Stimulated activated CD4-positive, alpha-beta T cell treated with anti-CD3 and anti-CD28 coated beads, Interleukin-1b, Interleukin-23, amount 100 ng/mL, for 24 hours (primary cell): ENCODE results near the gene MINDY2.
A peak's percentile ranks its signal among the peaks of the same experiment; 100 is the strongest.
"Not testable (repeated sequence)": the region's sequence is repeated elsewhere in the genome, so short reads cannot be mapped to it uniquely, and the experiment has no call there.

Experiments used
- DNase-seq, 4 experiments: peaks; one replicate each; pipeline ENCODE4 v3.0.0-alpha.2; 2020; ENCODE audit warnings: low read depth in 4 of 4, low spot score in 1 of 4

Gene MINDY2

DNA sequence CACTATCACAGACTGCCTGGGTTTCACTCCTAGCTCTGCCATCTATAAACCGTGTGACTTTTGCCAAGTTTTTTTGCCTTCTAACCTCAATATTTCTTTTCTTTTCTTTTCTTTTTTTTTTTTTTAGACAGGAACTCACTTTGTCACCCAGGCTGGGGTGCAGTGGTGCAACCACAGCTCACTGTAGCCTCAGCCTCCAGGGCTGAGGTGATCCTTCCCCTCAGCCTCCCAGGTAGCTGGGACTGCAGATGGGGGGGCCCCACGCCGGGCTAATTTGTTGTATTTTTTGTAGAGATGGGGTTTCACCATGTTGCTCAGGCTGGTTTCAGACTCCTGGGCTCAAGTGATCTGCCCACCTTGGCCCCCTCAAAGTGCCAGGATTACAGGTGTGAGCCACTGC lies 18.4 kb upstream of the MINDY2 start:
- DNase-seq: no peak

DNA sequence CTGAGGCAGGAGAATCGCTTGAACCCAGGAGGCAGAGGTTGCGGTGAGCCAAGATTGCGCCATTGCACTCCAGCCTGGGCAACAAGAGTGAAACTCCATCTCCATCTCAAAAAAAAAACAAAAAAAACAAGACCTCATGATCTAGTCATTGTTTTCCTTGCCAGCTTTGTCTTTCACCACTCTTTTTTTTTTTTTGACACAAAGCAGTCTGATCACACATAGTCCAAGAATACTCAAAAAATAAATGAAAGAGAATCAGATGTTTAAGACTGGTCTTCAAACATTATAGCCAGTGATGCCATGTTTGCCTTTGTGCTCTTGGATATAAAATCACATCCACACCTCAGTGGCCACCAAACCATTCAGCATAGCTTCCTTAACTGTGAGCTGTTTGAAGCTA lies 15.8 kb upstream of the MINDY2 start:
- no peak for DNase-seq

DNA sequence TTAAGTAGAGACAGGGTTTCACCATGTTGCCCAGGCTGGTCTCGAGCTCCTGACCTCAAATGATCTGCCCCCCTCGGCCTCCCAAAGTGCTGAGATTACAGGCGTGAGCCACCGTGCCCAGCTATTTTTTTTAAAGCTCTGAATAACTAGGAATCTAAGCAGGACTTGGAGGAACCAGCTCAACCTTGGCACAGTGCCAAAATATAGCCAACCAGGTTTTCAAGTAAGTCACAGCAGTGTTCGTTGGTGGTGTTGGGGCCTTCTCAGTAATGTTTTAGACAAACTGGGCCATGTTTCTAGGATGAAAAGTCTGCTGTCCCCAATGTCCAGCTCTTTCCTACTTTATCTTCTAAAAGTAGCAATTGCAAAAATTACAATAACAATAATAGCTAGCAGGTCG lies 15.1 kb upstream of the MINDY2 start:
- DNase-seq: no peak

DNA sequence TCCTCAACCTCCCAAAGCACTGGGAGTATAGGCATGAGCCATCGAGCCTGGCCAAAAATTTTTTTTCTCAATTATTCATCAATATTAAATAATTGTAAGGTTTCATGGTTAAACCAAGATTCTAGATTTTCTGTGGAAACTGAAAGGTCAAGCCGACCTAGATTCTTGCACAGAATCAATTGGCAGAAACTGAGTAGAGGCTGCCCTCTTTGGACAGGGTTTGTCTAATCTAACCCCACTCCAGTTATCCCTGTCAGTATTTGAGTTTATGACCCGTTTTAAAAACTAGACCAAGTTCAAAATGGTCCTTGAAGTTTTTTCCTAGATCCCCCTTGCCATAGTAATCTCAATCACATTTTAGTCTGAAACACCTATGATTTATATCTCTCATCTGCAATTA lies 13.0 kb upstream of the MINDY2 start:
- no peak for DNase-seq

DNA sequence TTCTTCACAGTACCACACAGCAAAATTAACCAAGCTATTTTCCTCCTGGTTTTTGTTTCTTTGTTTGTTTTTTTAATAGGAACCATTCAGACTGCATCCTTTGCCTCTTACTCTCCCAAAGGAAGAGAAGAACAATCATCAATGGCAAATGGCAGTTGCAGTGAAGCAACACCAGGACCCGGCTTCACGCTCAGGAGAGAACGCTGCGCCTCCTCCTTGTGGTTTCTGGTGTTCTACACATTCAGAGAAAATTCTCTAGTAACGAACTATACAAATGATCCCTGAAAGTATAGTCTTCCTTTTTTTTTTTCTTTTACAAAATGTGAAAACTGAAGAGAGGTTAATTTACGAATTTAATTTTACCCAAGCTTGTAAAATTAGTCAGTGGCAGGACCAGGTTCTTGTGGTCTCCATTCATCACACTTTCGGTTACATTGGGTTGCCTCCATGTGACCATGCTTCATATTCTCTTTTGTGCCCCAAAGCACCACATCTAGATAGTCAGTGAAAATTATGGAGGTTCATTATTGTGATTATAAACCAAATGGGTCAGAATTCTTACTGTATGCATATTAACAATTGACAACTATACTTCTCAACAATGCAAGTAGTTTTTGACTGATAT lies 10.6 kb upstream of the MINDY2 start:
- DNase-seq: no peak

DNA sequence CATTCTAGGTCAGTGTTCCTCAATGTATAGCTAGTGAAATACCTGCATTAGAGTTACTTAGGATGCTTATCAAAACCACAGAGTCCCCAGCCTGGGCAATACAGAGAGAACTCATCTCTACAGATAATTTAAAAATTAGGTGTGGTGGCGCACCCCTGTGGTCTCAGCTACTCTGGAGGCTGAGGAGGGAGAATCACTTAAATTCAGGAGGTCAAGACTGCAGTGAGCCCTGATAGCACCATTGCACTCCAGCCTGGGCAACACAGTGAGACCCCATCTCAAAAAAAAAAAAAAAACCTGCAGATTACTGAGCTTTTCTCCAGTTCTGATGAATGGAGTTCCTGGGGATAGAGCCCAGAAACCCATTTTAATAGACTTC lies 10.1 kb upstream of the MINDY2 start:
- DNase-seq: no peak

DNA sequence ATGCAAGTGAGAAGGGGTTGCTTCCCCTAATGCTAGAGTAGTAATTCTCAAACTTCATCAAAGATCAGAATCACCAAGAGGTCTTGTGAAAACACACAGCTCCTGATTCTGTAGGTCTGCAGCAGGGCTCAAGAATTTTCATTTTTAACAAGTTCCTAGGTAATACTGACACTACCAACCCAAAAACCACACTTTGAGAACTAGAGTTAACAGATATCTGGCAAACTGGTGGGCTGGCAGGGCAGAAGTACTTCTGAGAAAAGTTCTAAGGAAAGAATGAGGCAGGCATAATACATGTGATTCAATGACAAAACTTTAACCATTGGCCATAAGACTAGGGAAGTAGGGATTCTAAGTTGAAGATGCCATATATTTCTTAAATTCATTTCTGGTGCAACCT lies 8.8 kb upstream of the MINDY2 start:
- DNase-seq: no peak

DNA sequence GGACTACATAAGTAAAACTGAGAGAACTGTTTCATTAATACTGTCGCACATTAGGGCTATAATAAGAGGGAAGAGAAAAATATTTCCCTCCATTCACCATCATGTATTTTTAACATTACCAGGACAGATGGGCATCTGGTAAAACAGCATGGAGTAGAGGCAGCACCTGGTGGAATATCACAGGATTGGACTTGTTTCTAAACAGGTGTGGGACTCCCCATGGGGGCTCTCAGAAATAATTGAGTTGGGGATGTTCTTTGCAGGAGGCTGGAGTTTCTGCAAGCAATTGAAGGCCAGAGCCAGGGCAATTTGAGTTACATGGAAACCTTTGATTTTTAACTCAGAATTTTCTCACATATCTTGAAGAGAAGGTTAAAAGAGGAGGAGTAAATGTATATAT lies 8.4 kb upstream of the MINDY2 start:
- no peak for DNase-seq

DNA sequence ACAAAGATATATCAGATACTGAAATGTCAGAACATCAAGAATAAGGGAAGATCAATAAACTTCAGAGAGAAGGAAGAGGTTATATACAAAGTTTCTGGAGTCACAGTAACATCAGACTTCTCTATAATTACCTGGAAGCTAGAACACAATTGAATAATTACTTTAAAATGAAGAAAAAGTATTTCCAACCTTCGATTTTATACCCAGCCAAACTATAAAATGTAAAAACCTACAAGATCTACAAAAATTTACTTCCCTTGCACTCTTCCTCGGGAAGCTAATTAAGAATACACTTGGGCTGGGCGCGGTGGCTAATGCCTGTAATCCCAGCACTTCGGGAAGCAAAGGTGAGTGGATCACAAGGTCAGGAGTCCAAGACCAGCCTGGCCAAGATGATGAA lies 6.6 kb upstream of the MINDY2 start:
- DNase-seq: no peak

DNA sequence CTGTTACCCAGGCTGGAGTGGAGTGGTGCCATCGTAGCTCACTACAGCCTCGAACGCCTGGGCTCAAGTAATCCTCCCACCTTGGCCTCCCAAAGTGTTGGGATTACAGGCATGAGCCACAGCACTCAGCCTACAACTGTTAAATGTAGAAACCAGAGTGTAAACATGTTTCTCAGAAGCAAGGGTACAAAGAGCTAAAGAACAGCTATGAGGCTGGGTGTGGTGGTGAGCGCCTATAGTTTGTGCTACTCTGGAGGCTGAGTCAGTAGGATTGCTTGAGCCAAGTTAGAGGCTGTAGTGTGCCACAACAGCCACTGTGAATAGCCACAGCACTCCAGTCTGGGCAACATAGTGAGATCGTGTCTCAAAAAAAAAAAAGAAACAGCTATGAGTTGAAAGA lies 4.8 kb upstream of the MINDY2 start:
- no peak for DNase-seq

DNA sequence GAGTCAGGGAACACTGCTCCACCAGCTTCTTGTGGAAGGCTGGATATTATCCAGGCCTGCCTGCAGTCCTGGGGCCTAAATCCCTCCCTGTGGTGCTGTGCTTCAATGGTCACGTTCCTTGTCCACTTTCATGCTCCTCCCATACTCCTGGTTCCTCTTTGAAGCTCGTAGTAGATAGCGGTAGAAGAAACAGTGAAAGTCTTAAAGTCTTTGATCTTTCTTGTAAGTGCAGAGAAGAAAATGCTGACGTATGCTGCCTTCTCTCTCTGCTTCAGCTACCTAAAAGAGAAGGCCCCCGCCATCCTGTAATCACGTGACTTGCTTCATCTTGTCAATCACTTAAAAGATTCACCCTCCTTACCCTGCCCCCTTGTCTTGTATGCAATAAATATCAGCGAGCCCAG lies 2.5 kb upstream of the MINDY2 start:
- not testable (repeated sequence) for DNase-seq

DNA sequence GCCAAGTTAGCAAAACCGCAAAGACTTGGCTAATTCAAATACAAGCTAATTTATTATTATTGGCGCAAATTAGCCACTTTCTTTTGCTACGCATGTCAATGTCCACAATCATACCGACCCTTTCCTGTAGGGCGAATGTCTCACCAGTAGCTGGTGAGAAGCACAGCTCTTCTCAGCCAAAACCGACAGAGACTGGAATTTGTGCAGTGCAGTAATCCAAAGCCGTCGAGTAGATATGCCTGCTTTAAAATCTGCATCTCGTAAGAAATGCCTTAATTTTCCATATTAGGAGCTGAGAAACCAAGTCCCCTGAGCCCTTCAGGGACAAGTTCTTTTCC lies 614 bp upstream of the MINDY2 start:
- no peak for DNase-seq

DNA sequence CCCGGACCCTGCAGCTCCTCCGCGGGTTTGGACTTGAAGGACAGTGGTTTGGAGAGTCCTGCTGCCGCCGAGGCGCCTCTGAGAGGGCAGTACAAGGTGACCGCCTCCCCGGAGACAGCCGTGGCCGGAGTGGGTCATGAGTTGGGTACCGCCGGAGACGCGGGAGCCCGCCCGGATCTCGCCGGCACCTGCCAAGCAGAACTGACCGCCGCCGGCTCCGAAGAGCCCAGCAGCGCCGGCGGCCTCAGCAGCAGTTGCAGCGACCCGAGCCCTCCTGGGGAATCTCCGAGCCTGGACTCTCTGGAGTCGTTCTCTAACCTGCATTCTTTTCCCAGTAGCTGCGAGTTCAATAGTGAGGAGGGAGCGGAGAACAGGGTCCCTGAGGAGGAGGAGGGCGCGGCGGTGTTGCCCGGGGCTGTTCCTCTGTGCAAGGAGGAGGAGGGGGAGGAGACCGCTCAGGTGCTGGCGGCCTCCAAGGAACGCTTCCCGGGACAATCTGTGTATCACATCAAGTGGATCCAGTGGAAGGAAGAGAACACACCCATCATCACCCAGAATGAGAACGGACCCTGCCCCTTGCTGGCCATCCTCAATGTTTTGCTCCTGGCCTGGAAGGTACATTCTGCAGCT lies 634 bp downstream of the MINDY2 start:
- DNase-seq: peak in 1 of 4 experiments; percentile 15

DNA sequence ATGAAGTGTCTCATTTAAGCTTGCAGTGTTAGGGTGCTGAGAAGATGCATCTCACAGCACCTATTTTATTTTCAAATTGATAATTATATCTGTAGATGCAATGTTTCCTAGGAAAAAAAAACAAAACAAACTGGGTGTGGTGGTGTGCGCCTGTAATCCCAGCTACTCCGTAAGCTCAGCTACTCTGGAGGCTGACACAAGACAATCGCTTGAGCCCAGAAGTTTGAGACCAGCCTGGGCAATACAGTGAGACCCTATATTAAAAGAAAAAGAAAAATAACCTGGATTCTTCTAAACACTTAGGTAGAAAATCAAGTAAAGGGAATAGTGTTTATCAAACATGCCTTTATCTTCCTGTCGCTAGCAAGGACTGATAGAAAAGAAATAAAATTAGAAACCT lies 1.9 kb downstream of the MINDY2 start:
- no peak for DNase-seq

DNA sequence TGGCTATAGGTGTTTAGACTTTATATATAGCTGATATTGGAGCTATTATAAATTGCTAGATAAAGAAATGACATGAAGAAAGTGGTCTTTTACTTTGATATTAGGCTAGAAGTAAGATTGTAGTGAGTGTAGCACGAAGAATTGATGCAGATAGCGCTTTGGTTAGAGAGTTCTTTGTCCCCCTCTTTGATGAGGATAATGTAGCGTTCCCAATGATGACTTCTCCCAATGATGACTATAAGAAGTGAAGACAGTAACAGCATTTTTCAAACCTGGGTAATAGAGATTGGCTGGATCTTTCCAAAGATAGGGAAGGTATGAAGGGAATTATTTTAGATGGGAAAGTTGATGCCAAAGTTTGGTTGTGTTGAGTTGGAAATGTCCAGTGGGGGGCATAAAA lies 4.3 kb downstream of the MINDY2 start:
- no peak for DNase-seq

DNA sequence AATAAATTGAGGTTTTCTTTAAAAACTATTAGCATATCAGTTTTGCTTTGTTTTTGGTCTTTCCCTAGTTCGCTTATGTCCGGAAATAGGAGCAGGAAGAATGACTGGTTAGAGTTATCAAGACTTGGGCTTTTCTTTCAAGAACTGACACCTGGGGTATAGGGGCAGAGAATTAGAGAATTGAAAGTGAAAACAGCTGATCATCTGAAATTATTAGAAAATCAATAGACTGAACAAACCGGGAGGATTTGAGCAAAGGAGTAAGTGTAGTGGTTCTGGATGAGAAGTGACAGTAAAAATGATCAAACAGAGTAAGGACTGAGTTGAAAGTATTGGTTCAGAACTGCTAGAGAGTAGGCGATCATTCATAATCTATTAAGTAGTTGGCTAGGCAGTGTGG lies 6.0 kb downstream of the MINDY2 start:
- DNase-seq: no peak

DNA sequence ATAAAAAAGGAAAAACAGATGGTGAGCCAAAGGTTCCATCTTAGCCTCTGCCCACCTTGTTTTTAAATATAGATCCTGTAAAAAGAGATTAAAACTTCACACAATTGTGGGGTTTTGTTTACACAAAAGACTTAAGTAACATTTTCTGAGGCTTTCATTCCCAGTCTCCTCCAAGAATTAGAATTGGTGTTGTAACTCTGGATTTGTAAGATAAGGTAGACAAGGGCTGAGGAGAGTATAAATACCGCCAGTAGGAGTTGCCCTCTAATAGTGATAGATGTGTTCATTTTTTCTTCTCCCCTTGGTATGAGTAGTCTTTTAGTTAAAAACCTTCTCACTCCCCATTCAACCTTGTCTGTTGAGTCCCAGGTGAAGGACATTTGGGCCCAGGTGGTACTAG lies 8.5 kb downstream of the MINDY2 start:
- DNase-seq: no peak

DNA sequence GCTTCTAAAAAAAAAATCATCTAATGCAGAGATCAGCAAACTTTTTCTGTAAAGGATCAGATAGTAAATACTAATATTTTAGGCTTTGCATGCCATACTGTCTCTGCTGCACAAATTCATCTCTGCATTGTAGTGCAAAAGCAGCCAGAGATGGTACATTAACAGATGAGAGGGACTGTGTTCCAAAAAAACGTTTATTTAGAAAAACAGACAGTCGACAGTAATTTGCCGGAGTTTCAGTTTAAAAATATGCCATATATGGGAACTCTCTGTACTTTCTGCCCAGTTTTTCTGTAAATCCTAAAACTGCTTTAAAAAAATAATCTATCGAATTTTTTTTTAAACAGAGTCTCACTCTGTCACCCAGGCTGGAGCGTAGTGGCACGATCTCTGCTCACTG lies 14.3 kb downstream of the MINDY2 start:
- no peak for DNase-seq

DNA sequence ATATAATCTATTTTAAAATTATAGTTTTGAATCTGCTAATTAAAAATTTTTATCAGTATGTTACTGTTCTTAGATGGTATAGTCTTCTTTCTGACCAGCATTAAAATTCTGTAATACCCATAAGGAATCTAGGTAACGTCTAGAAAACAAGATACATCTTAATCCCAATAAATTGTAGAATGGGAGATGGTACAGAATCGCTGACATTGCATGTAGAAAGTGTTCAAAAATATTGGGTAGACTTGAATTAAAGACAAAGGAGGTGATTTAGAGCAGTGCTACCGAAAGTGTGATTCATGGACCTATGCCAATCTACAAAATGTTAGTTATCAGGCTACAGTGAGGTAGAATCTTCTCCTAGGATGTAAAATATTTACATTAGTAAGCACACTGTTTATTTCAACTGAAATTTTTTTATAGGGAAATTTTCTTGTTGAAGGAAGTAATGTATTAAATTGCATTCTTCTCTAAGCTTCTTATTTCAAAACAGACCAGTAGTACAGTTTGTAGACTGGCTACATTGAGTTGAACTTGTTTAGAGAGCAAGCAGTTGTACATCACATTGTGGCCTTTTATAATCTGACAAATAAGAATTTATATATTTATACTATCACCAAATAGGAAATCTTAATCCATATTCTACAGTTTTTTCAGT lies 17.1 kb downstream of the MINDY2 start:
- DNase-seq: no peak

DNA sequence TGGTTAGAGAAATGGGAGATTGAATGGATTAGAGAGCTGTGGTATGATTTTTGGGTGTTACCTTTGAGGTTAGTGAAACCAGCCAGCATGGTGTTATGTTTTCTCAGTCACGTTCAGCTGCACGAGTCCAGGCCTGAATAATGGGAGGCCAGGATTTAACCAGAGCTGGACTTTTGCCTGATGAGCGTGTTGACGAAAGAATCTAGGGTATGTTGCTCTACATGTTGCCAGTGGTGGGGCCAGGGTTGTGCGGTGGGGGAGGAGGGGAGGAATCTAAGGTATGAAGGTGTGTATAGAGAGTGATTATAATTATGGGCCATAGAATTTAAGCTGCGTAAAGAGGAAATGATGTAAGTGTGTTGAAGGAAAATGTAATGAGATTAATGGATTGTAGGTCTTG lies 22.8 kb downstream of the MINDY2 start:
- DNase-seq: no peak

DNA sequence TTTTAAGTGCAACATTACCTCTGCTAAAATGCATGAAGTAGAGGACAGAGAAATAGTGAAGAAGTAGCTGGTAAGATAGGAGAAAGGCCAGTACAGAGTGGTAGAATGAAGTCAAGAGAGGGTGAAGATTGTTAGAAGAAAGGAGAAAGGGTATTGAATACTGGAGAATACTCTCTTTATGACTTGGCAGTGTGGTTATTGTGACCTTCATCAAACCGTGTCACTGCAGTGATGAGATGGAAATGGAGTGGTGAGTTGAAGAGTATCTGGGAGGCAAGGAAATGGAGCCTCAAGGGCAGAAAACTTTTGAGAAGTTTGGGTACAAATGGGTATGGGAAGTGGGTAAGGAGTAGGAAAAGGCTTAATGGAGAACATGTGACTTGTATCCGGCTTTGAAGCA lies 24.7 kb downstream of the MINDY2 start:
- DNase-seq: no peak

DNA sequence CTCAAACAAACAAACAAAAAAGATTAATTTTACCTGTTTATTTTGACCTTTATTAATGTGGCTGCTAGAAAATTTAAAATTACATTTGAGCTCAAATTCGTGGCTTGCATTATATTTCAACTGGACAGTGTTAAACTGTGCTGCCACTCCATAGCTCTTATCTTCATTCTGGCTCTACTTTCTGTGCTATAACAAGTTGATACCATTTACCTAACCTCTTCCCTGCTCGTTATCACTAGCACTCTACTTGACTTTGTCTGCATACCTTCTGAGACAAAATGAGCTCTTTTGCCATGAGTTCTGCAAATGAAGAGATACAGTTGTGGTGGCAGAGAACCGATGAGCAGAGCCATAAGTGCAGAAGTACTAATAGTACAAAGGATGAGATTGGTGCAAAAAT lies 26.4 kb downstream of the MINDY2 start:
- DNase-seq: no peak

DNA sequence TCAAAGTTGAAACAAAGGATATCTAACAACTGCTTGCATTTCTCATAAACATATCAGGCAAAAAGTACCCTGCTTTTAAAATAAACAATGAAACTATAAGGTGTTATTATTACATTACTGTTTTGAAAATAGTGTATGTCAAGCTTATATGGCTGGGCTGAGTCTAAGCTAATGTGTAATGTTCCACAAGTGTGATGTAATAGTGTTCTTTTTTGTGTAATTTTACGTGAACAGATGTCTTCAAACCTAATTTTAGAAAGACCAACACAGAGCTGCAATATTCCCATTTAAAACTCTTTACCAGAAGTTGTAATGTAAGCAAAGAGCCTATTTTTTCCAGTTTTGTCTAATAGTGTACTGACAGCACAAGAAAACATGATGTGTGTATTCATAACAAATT lies 34.0 kb downstream of the MINDY2 start:
- no peak for DNase-seq
